GM23338 (cell line): Measurements from ENCODE around the gene IL1R1.

ENCODE experiments used
- CREB1 ChIP-seq: fragments of 250-450 bp; sonication (Bioruptor Pico); IDR thresholded peaks from 2 replicates; pipeline ENCODE4 v1.5.0; 2020; ENCODE audit warnings: low read depth, mild to moderate bottlenecking, moderate library complexity
- CTCF ChIP-seq, 2 experiments: fragments of 200-600 bp in 1 of 2; sonication (generic) in 1 of 2; conservative IDR thresholded peaks; 2 replicates each; pipeline versions ENCODE4 v1.5.1 to v1.6.1; 2016 to 2017; ENCODE audit warnings: antibody characterized with exemption in 2 of 2, low read depth in 2 of 2, mild to moderate bottlenecking in 2 of 2, moderate library complexity in 1 of 2
- ETS1 ChIP-seq: IDR thresholded peaks from 2 replicates; pipeline ENCODE4 v1.6.1; 2016; ENCODE audit warnings: antibody characterized with exemption
- EZH2 ChIP-seq: fragments of 200-600 bp; sonication (generic); IDR thresholded peaks from one replicate; pipeline ENCODE4 v1.8.0; 2017; ENCODE audit warnings: antibody characterized with exemption, mild to moderate bottlenecking, low read depth; ENCODE audit not compliant: unreplicated experiment
- EZH2phosphoT487 ChIP-seq: fragments of 200-600 bp; sonication (generic); IDR thresholded peaks from one replicate; pipeline ENCODE4 v1.8.1; 2018; ENCODE audit warnings: antibody characterized with exemption; ENCODE audit not compliant: unreplicated experiment
- POLR2AphosphoS5 ChIP-seq: IDR thresholded peaks from 2 replicates; pipeline ENCODE4 v1.6.1; 2016; ENCODE audit warnings: antibody characterized with exemption, low read depth
- REST ChIP-seq: IDR thresholded peaks from one replicate; pipeline ENCODE4 v1.6.1; 2018; ENCODE audit warnings: antibody characterized with exemption; ENCODE audit not compliant: unreplicated experiment

- TF ChIP-seq CTCF (conservative IDR thresholded peaks at IDR 0.05; ENCODE audit: low read depth in 2 of 2) (no peak), ETS1 (no peak), POLR2AphosphoS5 (no peak), REST (no peak), EZH2phosphoT487 (no peak), CREB1 (CRISPR knock-in tag) (no peak), EZH2 (no peak)
Measured at GRCh38 chr2:102226612-102227391, 84.3 kb downstream of the IL1R1 start.
